Measurements from ENCODE around the gene HSD17B12. TPM values are rescaled to one million over a fixed set of nuclear protein-coding genes. Genes with fewer than 3 reads are reported as not detected.

HSD17B12 gene
- total RNA-seq, 1 experiment from 2014 or later = 106 TPM

DNA sequence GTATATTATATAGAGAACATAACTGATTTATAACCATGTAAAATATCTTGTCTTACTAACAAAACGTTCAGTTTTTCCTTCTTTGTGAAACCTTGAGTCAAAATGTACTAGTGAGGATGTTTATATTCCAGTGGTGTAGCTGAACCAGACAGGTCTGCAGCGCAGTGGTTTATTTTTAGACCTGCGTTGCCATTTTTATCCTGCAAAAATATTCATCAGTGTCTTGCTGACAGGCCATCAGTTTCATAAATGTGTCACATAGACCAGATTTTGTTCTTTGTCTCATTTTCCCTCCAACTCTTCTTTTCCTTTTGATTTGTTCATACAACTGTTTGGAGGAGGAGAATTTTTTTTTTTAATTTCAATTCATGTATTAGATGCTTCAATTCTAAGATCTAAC lies 43.1 kb downstream of the HSD17B12 start:
- H3K27me3 ChIP-seq (ENCODE audit: control insufficient read depth, insufficient read depth, low read length) = no peaks in the 10 kb centered on the region
- no peak overlapping the region for H3K4me3 ChIP-seq (ENCODE audit: low read depth in 2 of 2, low read length in 2 of 2)
- H3K27ac ChIP-seq (ENCODE audit: low read length) = no peak overlapping the region
- no peak for ATAC-seq
- ChIA-PET CTCF (no interaction called here), POLR2A (no interaction called here)
- TF ChIP-seq TCF7L2 (IDR thresholded peaks at IDR 0.05; ENCODE audit: low read depth, low read length) (no peak), POLR2AphosphoS5 (IDR thresholded peaks at IDR 0.05; ENCODE audit: low read depth, low read length) (no peak), CTCF (IDR thresholded peaks at IDR 0.05) (no peak), SIN3A (IDR thresholded peaks at IDR 0.05; ENCODE audit: borderline replicate concordance, insufficient read depth, low read depth, low read length) (no peak)
- TF ChIP-seq, protein P1, sequence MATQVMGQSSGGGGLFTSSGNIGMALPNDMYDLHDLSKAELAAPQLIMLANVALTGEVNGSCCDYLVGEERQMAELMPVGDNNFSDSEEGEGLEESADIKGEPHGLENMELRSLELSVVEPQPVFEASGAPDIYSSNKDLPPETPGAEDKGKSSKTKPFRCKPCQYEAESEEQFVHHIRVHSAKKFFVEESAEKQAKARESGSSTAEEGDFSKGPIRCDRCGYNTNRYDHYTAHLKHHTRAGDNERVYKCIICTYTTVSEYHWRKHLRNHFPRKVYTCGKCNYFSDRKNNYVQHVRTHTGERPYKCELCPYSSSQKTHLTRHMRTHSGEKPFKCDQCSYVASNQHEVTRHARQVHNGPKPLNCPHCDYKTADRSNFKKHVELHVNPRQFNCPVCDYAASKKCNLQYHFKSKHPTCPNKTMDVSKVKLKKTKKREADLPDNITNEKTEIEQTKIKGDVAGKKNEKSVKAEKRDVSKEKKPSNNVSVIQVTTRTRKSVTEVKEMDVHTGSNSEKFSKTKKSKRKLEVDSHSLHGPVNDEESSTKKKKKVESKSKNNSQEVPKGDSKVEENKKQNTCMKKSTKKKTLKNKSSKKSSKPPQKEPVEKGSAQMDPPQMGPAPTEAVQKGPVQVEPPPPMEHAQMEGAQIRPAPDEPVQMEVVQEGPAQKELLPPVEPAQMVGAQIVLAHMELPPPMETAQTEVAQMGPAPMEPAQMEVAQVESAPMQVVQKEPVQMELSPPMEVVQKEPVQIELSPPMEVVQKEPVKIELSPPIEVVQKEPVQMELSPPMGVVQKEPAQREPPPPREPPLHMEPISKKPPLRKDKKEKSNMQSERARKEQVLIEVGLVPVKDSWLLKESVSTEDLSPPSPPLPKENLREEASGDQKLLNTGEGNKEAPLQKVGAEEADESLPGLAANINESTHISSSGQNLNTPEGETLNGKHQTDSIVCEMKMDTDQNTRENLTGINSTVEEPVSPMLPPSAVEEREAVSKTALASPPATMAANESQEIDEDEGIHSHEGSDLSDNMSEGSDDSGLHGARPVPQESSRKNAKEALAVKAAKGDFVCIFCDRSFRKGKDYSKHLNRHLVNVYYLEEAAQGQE (IDR thresholded peaks at IDR 0.05; ENCODE audit: insufficient read depth in 1 of 2, low read depth in 2 of 2, low read length in 1 of 2) = no peak
- no peaks in the 10 kb centered on the region for H3K4me1 ChIP-seq (ENCODE audit: control insufficient read depth, insufficient read depth, low read length)
- H3K9me3 ChIP-seq (ENCODE audit: control insufficient read depth, insufficient read depth, low read depth, low read length) = peaks cover 1% of the 10 kb centered on the region; the same call in 1 of the 2 replicates
- H3K36me3 ChIP-seq (ENCODE audit: control insufficient read depth, insufficient read depth, low read length) = no peaks in the 10 kb centered on the region
- BruUV-seq (replicated peaks) = no TSS peak
- DNase-seq (ENCODE audit: low read depth, low spot score) = no peak
- intact Hi-C loops (cut with micrococcal nuclease; ENCODE audit: unreplicated experiment) = no loop called here
- in situ Hi-C loops (cut with HindIII; ENCODE audit: low pct_unique_long_range_greater_than_20kb, low sequenced_read_pairs) = no loop called here

DNA sequence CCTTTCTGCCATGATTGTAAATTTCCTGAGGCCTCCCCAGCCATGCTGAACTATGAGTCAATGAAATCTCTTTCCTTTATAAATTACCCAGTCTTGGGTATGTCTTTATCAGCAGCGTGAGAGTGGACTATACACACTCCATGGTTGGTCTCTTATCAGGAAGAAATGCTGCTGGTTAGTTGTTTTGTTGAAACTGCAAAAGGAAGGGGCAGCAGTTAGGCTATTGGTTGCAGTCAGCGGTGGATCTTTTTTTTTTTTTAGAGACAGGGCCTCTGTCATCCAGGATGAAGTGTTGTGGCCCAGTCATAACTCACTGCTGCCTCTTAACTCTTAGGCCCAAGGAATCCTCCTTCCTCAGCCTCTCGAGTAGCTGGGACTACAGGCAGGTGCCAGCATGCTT lies 51.7 kb downstream of the HSD17B12 start:
- intact Hi-C loops (cut with micrococcal nuclease; ENCODE audit: unreplicated experiment) = no loop called here
- no peak for ATAC-seq
- Histone ChIP-seq H3K36me3 (ENCODE audit: control insufficient read depth, insufficient read depth, low read length) (no peaks in the 10 kb centered on the region), H3K4me1 (ENCODE audit: control insufficient read depth, insufficient read depth, low read length) (no peaks in the 10 kb centered on the region), H3K27me3 (ENCODE audit: control insufficient read depth, insufficient read depth, low read length) (no peaks in the 10 kb centered on the region), H3K27ac (ENCODE audit: low read length) (no peak overlapping the region), H3K4me3 (ENCODE audit: low read depth in 2 of 2, low read length in 2 of 2) (no peak overlapping the region), H3K9me3 (ENCODE audit: control insufficient read depth, insufficient read depth, low read depth, low read length) (no peaks in the 10 kb centered on the region)
- no peak for TF ChIP-seq SIN3A (IDR thresholded peaks at IDR 0.05; ENCODE audit: borderline replicate concordance, insufficient read depth, low read depth, low read length)
- no peak for TF ChIP-seq TCF7L2 (IDR thresholded peaks at IDR 0.05; ENCODE audit: low read depth, low read length)
- no peak for TF ChIP-seq POLR2AphosphoS5 (IDR thresholded peaks at IDR 0.05; ENCODE audit: low read depth, low read length)
- TF ChIP-seq, protein P1 (IDR thresholded peaks at IDR 0.05; ENCODE audit: insufficient read depth in 1 of 2, low read depth in 2 of 2, low read length in 1 of 2) = no peak
- no peak for TF ChIP-seq CTCF (IDR thresholded peaks at IDR 0.05)
- BruUV-seq (replicated peaks) = no TSS peak
- CTCF ChIA-PET = no interaction called here
- in situ Hi-C loops (cut with HindIII; ENCODE audit: low pct_unique_long_range_greater_than_20kb, low sequenced_read_pairs) = no loop called here
- POLR2A ChIA-PET = no interaction called here
- DNase-seq (ENCODE audit: low read depth, low spot score) = no peak

Measured in Panc1 (cell line).